MM.1S (cell line): ENCODE measurements around the gene PRKAG2.

Experiments used
- CTCF ChIP-seq: fragments of 300-600 bp; sonication (generic); IDR thresholded peaks from 2 replicates; pipeline ENCODE4 v1.5.1; 2016; ENCODE audit warnings: antibody characterized with exemption, low read length, mixed read lengths
- EZH2 ChIP-seq: fragments of 300-600 bp; sonication (generic); optimal IDR thresholded peaks from 2 replicates; pipeline ENCODE3; 2017; ENCODE audit warnings: low read depth, mild to moderate bottlenecking, antibody characterized with exemption, low read length, mixed read lengths
- EZH2phosphoT487 ChIP-seq: fragments of 300-600 bp; sonication (generic); IDR thresholded peaks from 2 replicates; pipeline ENCODE4 v1.6.1; 2018; ENCODE audit warnings: antibody characterized with exemption, low read length

- TF ChIP-seq EZH2 = no peak
- TF ChIP-seq CTCF = no peak
- no peak for TF ChIP-seq EZH2phosphoT487
These were observed 75.6 kb downstream of the PRKAG2 start for GRCh38 chr7:151801291-151801690.
